Kasumi-1 (cell line): ENCODE measurements around the gene SF3B2.
A peak's percentile ranks its signal among the peaks of the same experiment; 100 is the strongest.

ENCODE experiments used
- DNase-seq, 2 experiments: peaks; one replicate each; lab custom pipeline; 2025; lab: John Stamatoyannopoulos, UW

SF3B2 gene

DNA sequence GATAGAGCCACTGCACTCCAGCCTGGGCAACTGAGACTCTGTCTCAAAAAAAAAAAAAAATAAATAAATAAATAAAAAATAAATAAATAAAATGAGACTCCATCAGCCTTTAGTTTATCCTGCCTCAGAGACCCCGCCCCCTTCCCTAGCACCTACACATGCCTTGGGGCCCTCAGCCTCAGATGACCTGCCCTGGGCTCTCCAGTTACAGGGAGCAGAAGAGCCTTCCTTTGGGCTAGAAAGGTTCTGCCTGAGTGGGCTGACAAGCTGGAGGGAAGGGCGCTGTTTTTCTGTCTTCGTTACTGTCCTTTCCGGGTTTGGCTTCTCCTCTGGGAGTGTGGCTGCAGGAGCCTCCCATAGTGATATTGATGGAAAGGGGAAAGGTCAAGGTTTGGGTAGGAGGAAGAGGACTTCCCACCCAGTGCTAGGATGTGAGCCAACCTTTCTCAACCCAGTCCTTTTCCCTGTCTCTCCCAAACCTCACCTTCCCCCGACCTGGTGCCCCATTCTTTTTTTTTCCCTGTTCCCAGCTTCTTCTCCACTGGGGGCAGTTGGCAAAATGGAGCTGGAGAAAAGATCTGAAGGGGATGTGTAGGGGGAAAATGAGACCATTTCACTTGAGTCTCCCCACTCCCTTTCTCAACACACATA, 1.5 kb upstream of the SF3B2 start:
- DNase-seq: no peak

- DNase-seq: peak in 1 of 2 experiments; percentile 54
Observed at GRCh38 chr11:66051371-66051765, 796 bp upstream of the SF3B2 start.

DNA sequence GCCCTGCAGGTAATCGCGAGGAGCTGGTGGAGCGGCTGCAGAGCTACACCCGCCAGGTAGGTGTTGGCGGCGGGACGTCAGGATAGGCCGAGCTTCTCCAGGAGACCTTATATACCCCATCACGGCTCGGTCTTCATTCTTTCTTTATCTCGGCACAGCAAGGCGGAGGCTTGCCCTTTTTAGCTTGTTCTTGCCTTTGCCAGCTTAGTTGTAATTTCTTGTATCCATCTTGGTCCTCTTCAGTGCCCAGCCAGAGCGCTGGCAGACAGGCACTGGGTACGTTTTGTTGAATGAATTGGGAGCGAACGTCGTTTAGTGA, 459 bp downstream of the SF3B2 start:
- no peak for DNase-seq

DNA sequence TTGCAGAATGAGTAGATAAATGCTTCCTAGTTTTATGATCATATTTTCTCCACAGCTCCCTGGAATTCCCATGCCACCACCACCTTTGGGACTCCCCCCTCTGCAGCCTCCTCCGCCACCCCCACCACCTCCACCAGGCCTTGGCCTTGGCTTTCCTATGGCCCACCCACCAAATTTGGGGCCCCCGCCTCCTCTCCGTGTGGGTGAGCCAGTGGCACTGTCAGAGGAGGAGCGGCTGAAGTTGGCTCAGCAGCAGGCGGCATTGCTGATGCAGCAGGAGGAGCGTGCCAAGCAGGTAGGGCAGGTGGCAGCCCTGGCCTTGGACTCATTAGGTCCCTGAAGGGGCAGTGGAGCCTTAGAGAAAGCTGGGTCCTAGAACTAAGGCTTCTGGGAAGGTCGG, 2.9 kb downstream of the SF3B2 start:
- DNase-seq: no peak

- no peak for DNase-seq
Observed at GRCh38 chr11:66056501-66056900, 4.3 kb downstream of the SF3B2 start.

DNA sequence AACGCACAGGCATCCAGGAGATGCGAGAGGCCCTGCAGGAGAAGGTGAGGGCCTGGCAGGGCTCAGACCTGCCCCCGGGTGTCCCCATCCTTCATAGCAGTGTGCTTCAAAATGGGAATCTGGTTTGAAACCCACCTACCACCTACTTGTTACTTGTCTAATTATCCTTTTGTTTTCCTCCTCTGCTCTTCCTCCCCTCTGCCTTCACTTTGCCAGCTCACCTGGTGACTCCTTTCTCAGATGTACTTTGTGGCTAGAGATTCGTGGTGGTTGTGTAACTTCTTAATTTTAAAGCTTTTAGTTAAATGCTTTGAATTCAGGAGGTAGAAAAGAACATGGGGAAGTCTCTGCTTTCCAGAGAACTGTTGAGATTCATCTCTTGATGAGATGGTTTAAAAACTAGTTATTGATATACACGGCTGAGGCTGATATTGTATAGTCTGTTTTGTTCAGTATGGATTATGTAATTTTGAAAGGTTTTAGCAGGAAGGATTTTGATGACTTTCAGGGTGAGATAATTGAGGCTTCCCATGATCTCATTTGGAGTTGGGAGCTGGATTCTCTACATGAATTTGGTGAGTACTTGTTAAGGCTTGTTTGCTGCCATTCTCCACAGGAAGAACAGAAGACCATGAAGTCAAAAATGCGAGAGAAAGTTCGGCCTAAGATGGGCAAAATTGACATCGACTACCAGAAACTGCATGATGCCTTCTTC, 8.0 kb downstream of the SF3B2 start:
- no peak for DNase-seq

GRCh38 chr11:66061268-66061667, 9.1 kb downstream of the SF3B2 start:
- DNase-seq: no peak

DNA sequence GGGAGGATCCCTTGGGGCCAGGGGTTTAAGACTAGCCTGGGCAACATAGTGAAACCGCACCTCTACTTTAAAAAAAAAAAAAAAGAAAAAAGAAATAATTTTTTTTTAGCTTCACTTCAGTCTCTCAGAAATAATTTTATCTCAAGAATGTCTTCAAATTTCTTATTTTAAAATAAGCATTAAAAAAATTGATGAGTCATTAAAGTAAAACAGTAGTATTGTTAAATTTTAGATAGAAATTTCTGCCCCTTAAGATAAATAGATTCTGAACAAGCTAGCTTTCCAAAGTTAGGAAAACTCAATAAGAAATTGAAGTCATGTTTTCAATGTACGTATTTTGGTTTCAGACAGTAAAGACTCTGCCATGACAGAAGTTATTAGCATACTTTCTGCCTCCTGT, 10.2 kb downstream of the SF3B2 start:
- DNase-seq: no peak

DNA sequence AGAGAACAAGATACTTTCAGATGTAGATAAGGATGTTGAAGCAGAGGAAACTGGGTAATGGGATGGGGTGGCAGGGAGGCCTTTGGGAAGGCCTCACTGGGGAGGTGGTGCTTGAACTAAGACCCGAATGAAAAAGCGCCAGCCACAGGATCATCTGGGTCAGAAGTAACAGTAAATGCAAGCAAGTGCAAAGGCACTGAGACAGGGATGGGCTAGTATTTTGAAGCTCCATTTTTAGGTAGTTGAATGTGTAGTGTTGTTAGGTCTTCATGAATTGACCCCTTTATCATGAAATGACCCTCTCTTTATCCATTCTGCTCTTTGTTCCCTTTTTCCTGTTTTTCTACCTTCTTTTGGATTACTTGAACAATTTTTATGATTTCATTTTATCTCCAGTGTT, 11.7 kb downstream of the SF3B2 start:
- no peak for DNase-seq

- DNase-seq: no peak
Observed at GRCh38 chr11:66064571-66064970, 12.4 kb downstream of the SF3B2 start.

DNA sequence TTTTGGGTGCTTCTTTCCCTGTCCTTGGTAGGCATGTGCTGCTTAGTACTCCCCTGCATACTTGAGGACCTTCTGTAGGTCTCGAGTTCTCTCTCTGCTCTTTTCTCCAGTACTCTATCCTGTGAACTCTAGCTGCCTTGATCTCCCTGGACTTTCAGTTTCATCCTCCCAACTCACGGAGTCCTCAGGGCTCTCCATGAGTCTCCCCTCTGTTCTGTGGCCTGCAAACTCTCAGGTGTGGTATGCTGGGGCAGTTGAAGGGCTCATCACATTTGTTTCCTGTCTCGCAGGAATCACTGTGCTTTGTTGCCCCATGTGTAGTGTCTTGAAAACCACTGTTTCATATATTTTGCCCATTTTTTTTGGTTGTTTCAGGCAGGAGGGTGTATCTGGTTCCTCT, 14.6 kb downstream of the SF3B2 start:
- no peak for DNase-seq

DNA sequence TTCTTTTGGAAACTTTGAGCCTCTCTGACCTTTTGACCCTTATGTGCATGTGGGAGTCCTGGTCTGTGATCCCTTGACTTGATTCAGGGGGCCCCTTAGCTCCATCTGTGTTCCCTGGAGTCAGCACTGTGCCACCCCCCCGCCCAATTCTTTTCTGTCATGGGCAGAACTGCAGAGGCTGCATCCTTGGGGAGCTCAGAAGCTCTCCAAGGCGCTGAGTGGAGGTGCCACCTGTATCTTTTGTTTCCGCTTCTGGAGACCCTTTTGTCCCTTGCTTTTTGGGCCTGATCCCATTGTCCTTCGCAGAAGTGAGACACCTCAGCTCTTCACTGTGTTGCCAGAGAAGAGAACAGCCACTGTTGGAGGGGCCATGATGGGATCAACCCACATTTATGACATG, 15.5 kb downstream of the SF3B2 start:
- no peak for DNase-seq

DNA sequence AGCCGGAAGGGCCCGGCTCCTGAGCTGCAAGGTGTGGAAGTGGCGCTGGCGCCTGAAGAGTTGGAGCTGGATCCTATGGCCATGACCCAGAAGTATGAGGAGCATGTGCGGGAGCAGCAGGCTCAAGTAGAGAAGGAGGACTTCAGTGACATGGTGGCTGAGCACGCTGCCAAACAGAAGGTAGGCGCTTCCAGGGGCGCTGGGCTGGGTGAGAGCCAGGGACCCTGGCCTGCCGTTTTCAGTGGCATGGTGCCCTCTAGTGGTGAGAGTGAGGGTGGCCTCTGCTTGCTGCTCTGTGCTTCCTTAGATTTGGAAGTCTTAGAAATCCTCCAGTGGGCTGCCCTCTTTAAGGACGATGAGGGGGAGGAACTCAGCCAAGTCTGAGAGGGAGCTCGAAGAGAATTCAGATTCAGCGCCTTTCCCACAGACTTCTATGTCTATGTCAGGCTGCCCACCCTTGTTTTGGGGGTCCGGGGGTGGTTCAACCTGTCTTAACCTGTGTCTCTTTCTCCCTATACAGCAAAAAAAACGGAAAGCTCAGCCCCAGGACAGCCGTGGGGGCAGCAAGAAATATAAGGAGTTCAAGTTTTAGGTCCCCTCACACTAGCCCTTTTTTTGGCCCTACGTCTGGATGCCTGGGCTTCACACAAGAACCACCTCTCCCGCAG, 16.1 kb downstream of the SF3B2 start:
- DNase-seq: peak; percentile 74 to 79

DNA sequence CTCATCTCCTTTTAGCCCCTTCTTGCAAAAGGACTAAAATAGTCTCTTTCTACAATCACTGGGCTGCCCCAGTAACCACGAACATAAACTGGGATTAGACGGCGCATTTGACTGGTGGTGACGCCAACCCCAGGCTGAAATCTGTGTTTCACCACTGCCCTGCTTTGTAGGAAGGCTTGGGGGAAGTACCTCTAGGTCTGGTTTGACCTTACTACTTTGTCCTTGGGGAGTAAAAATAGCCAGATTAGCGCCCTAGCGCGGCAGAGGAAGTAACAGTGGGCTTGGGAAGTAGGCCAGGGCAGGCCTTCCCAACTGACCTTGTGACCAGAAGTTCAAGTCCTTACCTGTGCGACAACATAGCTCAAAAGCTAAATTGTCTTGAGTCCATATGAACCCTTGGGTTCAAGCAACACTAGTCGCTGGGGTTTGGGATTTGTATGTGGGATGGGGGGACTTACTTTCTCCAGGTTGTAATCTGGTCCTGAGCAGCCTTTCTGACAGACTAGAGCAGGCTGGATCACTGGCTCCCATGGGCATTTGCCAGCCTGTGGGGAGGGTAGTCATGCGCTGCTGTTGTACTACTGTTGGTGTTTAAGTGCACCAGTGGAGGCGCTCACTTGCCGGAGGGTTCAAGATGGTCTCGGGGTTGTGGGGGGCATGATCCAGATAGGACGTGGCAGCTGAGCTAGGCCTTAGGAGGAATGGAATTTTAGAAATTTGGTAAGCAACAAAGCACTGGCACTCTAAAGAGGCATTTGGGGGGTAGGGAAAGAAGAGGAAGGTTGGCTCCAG, 17.0 kb downstream of the SF3B2 start:
- DNase-seq: peak; percentile 32 to 60

GRCh38 chr11:66069715-66070603, 17.8 kb downstream of the SF3B2 start, which contains the start of gene PACS1:
Gene PACS1, plus strand, starts transcription at chr11:66070272. Its CDS starts 215 bp downstream, at chr11:66070487.
- peak; percentile 33 to 38 for DNase-seq

GRCh38 chr11:66070604-66071380, 18.6 kb downstream of the SF3B2 start:
- DNase-seq: peak in 1 of 2 experiments; percentile 24

- no peak for DNase-seq
Observed at GRCh38 chr11:66071381-66071801, 19.2 kb downstream of the SF3B2 start.

GRCh38 chr11:66072081-66072480, 19.9 kb downstream of the SF3B2 start:
- DNase-seq: no peak

GRCh38 chr11:66072518-66072917, 20.4 kb downstream of the SF3B2 start:
- no peak for DNase-seq

GRCh38 chr11:66073669-66074068, 21.5 kb downstream of the SF3B2 start:
- no peak for DNase-seq

DNA sequence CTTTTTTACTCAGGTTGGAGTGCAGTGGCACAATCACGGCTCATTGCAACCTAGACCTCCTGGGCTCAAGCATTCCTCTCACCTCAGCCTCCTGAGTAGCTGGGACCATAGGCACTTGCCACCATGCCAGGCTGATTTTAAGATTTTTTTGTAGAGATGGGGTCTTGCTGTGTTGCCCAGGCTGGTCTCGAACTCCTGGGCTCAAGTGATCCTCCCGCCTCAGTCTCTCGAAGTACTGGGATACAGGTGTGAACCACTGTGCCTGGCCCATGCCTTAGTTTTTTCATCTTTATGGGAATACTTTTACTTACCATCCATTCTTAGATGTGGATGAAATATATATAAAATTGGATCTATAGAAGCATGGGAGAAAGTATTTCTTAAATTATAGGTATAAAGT, 23.1 kb downstream of the SF3B2 start:
- no peak for DNase-seq
